Liver (tissue), 3 donors: ENCODE data around the gene JAKMIP2.

ENCODE experiments used
- HNF4A ChIP-seq, 2 donors: conservative IDR thresholded peaks; 2 replicates each; pipeline ENCODE4 v1.6.1; 2016; ENCODE audit warnings: antibody characterized with exemption in 2 of 2, mild to moderate bottlenecking in 2 of 2
- NR2F2 ChIP-seq: IDR thresholded peaks from 2 replicates; pipeline ENCODE4 v1.6.1; 2016; ENCODE audit warnings: antibody characterized with exemption
- RAD21 ChIP-seq, 2 donors: IDR thresholded peaks; 2 replicates each; pipeline ENCODE4 v1.6.1; 2016; ENCODE audit warnings: antibody characterized with exemption in 2 of 2, mild to moderate bottlenecking in 2 of 2
- SP1 ChIP-seq: IDR thresholded peaks from 2 replicates; pipeline ENCODE4 v1.6.1; 2018; ENCODE audit warnings: antibody characterized with exemption, mild to moderate bottlenecking
- TAF1 ChIP-seq: conservative IDR thresholded peaks from 2 replicates; pipeline ENCODE4 v1.6.1; 2016; ENCODE audit warnings: antibody characterized with exemption, mild to moderate bottlenecking
- YY1 ChIP-seq: IDR thresholded peaks from 2 replicates; pipeline ENCODE4 v1.6.1; 2016; ENCODE audit warnings: antibody characterized with exemption, mild to moderate bottlenecking
- TF ChIP-seq, protein P1 (sequence below): fragments of 150-350 bp; IDR thresholded peaks from 2 replicates; pipeline ENCODE4 v1.5.1; 2017; ENCODE audit warnings: improper control_type of control experiment, low read depth, low read length; ENCODE audit not compliant: missing input control
- TF ChIP-seq, protein P2 (sequence below): IDR thresholded peaks from 2 replicates; pipeline ENCODE4 v1.6.1; 2016; ENCODE audit warnings: antibody characterized with exemption
- TF ChIP-seq, protein P3 (sequence below): IDR thresholded peaks from 2 replicates; pipeline ENCODE4 v1.6.1; 2016; ENCODE audit warnings: antibody characterized with exemption, mild to moderate bottlenecking
- TF ChIP-seq, protein P4 (sequence below): IDR thresholded peaks from 2 replicates; pipeline ENCODE4 v1.6.1; 2016; ENCODE audit warnings: antibody characterized with exemption
- TF ChIP-seq, protein P5 (sequence below): IDR thresholded peaks from 2 replicates; pipeline ENCODE4 v1.6.1; 2016; ENCODE audit warnings: antibody characterized with exemption
- donor health status: healthy.
- donor health status: healthy.

DNA sequence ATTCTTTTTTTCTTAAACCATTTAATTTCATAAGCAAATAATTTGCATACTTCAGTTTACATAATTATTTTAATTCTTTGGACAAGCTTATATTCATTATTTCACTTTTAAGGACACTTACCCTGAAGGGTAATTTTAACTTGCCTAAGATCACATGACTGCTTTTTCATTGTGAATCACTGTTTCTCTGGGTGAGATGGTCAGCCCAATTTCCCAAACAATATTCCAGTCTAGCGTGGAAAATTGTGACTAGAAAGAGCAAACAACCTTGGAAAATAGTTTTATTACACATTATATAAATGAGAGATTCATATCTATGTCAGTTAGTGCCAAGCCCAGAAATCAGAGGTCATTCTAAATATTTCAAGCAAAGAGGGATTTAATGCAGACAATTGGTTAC is 21.4 kb upstream of the JAKMIP2 start:
- TF ChIP-seq YY1 (no peak), TAF1 (no peak), SP1 (no peak), HNF4A (conservative IDR thresholded peaks at IDR 0.05) (no peak), NR2F2 (no peak), RAD21 (IDR thresholded peaks at IDR 0.05) (no peak)
- TF ChIP-seq, protein P1, sequence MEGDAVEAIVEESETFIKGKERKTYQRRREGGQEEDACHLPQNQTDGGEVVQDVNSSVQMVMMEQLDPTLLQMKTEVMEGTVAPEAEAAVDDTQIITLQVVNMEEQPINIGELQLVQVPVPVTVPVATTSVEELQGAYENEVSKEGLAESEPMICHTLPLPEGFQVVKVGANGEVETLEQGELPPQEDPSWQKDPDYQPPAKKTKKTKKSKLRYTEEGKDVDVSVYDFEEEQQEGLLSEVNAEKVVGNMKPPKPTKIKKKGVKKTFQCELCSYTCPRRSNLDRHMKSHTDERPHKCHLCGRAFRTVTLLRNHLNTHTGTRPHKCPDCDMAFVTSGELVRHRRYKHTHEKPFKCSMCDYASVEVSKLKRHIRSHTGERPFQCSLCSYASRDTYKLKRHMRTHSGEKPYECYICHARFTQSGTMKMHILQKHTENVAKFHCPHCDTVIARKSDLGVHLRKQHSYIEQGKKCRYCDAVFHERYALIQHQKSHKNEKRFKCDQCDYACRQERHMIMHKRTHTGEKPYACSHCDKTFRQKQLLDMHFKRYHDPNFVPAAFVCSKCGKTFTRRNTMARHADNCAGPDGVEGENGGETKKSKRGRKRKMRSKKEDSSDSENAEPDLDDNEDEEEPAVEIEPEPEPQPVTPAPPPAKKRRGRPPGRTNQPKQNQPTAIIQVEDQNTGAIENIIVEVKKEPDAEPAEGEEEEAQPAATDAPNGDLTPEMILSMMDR = no peak
- TF ChIP-seq, protein P2, sequence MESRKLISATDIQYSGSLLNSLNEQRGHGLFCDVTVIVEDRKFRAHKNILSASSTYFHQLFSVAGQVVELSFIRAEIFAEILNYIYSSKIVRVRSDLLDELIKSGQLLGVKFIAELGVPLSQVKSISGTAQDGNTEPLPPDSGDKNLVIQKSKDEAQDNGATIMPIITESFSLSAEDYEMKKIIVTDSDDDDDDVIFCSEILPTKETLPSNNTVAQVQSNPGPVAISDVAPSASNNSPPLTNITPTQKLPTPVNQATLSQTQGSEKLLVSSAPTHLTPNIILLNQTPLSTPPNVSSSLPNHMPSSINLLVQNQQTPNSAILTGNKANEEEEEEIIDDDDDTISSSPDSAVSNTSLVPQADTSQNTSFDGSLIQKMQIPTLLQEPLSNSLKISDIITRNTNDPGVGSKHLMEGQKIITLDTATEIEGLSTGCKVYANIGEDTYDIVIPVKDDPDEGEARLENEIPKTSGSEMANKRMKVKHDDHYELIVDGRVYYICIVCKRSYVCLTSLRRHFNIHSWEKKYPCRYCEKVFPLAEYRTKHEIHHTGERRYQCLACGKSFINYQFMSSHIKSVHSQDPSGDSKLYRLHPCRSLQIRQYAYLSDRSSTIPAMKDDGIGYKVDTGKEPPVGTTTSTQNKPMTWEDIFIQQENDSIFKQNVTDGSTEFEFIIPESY = no peak
- TF ChIP-seq, protein P3, sequence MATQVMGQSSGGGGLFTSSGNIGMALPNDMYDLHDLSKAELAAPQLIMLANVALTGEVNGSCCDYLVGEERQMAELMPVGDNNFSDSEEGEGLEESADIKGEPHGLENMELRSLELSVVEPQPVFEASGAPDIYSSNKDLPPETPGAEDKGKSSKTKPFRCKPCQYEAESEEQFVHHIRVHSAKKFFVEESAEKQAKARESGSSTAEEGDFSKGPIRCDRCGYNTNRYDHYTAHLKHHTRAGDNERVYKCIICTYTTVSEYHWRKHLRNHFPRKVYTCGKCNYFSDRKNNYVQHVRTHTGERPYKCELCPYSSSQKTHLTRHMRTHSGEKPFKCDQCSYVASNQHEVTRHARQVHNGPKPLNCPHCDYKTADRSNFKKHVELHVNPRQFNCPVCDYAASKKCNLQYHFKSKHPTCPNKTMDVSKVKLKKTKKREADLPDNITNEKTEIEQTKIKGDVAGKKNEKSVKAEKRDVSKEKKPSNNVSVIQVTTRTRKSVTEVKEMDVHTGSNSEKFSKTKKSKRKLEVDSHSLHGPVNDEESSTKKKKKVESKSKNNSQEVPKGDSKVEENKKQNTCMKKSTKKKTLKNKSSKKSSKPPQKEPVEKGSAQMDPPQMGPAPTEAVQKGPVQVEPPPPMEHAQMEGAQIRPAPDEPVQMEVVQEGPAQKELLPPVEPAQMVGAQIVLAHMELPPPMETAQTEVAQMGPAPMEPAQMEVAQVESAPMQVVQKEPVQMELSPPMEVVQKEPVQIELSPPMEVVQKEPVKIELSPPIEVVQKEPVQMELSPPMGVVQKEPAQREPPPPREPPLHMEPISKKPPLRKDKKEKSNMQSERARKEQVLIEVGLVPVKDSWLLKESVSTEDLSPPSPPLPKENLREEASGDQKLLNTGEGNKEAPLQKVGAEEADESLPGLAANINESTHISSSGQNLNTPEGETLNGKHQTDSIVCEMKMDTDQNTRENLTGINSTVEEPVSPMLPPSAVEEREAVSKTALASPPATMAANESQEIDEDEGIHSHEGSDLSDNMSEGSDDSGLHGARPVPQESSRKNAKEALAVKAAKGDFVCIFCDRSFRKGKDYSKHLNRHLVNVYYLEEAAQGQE = no peak
- TF ChIP-seq, protein P4, sequence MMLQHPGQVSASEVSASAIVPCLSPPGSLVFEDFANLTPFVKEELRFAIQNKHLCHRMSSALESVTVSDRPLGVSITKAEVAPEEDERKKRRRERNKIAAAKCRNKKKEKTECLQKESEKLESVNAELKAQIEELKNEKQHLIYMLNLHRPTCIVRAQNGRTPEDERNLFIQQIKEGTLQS = no peak
- TF ChIP-seq, protein P5, sequence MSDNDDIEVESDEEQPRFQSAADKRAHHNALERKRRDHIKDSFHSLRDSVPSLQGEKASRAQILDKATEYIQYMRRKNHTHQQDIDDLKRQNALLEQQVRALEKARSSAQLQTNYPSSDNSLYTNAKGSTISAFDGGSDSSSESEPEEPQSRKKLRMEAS = no peak
